HG03175 (cell line): ENCODE results near the gene PDHX.
"Not testable (repeated sequence)": the region's sequence is repeated elsewhere in the genome, so short reads cannot be mapped to it uniquely, and the experiment has no call there.

ENCODE experiments used
- ATAC-seq: cut with Tn5 transposase; IDR thresholded peaks from one replicate; pipeline ENCODE4 v1.9.1; 2021; ENCODE audit warnings: mild to moderate bottlenecking, moderate library complexity; ENCODE audit not compliant: unreplicated experiment

PDHX gene

DNA sequence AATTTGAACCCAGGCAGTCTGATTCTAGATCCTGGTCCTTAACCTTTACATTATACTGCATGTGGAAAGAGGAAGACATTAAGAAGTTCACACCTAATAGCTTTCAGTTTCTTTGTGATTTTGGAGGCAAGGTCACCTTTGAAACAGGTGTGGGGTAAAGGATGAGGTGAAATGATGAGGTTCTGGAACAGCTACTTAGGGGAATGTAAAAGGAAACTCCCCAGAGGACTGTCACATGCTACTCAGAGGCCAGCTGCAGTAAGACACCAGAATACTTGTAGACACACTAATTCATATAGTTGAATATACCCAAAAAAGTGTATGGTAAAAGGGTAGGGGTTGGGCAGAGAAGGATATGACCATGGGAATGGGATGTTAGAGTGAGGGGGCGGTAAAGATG is 5.6 kb upstream of the PDHX start:
- peak; percentile 60 for ATAC-seq

DNA sequence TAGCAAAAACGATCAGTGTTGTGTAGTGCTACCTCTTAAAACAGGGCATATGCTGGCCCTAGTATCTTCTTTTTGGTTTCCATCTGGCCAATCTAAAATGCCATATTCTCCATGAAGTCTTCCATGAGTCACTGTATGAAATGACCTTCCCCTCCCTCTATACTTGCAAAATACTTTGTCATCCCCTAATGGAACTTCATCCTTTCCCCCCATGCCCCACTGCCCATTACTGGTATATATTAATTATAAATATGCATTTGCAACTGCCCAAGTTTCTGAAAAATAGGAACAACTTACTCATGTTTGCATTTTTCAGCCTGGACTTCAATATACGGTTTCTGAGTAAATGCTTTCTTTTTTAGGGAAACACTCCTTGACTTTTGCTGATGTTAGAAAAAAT is 4.7 kb upstream of the PDHX start:
- no peak for ATAC-seq

GRCh38 chr11:34913556-34913955 is 2.9 kb upstream of the PDHX start:
- ATAC-seq: not testable (repeated sequence)

GRCh38 chr11:34915136-34916014 is 1.0 kb upstream of the PDHX start:
- ATAC-seq: peak; percentile 1

GRCh38 chr11:34916843-34917770 is 689 bp downstream of the PDHX start:
- peak; percentile 28 for ATAC-seq

- ATAC-seq: no peak
These were observed 4.7 kb downstream of the PDHX start for GRCh38 chr11:34921156-34921555.

DNA sequence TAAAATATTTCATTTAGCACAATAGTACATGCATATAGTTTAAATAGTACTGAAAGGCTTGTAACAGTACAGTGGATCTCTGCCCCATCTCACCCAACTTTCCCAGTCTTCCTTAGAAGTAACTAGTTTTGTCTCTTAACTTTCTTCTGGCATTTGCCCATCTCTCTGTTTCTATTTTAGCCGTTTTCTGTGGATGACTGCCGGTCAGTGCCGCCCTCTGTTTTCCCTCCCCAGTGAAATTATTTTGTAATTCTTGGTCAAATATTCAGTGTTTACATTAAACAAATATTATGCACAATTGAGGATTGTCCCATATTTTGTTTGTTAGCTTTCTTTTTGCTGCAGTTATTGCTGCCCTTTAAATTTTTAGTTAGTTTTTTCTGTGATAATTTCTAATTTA is 8.3 kb downstream of the PDHX start:
- no peak for ATAC-seq

DNA sequence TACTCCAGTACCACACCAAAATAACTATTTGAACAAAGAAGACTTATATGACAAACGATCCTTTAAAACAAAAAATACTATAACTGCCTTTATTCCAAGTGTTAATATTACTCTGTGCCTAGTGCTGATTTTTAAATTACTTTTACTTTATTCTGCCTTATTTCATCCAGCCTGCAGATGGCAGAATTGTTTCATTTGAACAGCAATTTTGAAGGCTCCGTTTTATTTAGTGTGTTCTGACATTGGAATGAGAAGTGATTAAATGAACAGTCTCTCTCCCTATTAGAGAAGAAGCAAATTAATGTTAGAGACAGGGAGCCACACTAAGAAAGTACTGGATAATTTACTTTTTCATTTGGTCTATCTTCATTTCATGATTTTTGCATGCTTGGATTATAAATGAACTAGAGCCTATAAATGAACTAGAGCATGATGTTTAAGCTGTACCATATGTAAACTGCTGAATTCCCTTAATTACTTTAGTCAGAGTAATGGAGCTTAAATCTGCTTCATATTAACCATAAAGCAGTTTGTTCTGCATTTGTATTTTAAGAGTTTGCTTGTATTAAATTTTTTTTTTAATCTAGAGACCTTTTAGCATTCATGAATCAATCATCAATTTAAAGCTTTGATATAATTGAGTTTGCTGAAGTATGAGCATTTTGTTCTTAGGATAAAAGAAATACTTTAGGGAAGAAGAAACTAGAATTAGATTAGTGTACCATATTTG is 9.8 kb downstream of the PDHX start:
- no peak for ATAC-seq

DNA sequence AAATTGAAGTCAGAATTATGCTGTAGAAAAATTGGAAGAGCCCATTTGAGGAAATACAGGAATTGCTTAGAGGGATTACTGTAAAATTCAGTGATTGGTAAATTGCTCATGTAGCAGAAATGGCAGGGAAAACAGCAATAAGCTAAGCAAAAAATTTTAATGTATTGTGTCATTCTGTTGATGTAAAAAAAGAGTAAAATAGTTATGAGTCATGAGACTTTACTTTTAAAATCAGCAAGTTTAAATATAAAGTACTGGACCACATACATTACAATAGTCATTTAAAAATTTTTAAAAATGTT is 10.4 kb downstream of the PDHX start:
- no peak for ATAC-seq

DNA sequence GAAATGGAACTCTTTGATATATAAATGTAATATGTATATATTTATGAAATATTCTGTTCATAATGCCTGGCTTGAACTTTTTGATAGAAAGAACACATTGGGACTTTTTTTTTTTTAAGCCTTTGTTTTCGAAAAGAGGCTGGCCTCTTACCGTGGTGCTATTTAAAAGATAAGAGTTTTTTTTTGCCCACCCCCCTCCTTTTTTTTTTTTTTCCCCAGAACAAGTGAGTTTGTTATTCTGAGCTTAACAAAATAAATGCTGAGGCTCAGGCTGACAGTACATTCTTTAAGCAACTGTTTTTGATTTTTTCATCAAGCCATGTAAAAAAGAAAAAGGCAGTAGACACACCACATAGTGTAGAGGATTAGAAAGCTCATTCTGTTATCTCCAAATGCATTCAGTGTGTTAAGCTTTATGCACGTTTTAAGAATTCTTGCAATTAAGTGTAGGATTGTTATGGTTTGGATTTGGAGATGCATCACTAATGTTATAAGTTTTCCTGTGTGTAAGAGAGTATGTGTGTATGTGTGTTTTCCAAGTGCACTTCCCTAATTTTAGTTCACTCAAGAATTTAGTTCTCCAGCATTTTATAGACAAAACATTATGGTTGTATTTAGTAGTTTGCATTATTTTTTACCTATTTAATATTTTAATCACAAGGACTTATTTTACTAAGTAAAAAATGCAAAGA is 12.0 kb downstream of the PDHX start:
- no peak for ATAC-seq

GRCh38 chr11:34928960-34929680 is 12.7 kb downstream of the PDHX start:
- no peak for ATAC-seq

DNA sequence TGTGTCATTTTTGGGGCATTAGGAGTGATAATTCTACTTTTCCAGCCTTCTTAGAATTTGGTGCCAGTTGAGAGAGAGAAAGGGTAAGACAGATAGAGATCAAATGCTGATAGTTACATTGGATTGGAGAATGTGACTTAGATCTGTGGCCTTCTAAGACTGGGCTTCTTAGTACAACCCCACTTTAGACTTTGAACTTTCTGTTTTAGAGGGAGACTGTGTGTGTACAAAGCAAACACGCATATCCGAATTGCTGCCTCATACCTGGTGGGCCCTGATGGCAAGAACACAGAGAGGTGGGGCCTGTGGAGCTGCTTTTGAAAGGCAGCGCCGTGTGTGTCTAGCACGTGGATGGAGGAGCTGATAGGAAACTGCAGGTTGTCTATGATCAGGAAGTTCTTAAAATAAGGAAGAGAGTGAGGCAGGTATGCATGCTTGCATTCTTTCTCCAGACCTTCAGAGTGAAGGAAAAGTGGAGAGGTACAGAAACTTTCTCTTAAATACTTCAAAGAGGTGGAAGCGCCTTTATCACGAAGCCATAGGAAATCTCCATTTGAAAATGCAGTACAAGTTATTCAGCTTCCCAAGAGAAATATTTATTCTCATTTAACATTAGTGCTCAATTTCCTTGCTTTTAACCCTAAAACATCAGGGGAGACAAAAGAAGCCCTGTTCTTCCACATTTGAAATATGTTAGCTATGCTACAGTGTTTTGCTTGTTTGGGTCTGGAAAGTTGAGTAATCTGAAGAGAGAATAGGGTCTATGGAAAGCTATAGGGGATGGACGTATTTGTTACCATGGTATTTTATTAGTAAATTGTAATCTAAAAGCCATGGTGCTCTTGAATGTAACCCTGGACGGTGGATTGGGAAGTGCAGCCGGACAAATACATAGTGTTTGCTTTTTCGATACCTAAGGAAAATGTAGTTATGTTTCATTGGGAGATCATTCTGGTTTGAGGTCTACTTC is 13.7 kb downstream of the PDHX start:
- no peak for ATAC-seq

DNA sequence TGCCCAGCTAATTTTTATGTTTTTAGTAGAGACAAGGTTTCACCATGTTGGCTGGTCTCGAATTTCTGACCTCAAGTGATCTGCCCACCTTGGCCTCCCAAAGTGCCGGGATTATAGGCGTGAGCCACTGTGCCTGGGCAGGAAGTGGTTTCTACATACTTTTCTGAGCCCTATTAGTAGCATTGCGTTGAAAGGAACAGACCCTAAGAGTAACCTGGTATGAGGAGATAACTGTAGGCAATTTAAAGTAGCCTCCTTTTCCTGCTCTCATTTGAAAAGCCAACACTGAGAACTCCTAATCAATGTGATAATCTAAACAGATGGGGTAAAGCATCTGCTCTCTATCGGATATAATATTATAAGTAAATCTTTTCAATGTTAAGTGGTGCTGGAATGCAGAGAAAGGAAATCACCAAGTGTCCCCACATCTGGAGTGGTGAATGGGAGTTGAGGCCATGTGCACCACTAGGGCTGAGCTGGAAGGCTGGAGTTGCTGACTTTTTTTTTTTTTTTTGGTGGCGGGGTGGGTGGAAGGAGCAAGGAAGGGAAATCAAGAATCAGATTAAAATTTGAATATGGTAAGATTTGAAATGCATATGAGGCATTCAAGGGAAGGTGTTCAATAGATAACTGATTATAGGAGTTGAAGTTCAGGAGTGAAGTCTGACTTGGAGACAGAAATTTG is 20.7 kb downstream of the PDHX start:
- no peak for ATAC-seq

- ATAC-seq: no peak
These were observed 22.2 kb downstream of the PDHX start for GRCh38 chr11:34938611-34939010.

DNA sequence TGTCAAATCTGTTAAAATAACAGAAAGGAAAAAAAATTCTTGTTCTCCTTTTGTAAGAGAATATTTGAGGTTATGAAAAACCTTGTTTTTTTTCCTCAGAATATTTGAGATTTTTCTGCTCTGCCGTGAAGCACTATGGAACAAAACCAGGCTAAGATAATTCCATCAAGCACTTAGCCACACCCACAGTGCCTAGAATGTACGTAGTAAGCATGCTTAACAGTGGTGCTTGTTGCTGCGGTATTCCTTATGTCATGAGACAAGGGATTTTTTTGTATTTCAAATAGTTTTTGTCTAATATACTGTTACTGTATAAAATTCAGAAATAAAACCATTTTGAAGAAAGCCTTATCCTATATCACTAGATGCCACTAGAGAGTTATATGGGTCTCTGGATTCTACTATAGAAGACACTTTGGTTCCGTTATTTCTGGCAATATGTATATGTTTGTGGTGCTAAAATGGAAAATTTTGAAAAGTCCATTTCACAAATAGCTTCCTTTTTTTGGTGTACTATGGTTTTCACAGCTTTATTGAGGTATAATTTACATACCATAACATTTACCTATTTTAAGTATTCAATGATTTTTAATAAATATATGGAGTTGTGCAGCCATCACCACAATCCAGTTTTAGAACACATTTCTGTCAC is 23.7 kb downstream of the PDHX start:
- no peak for ATAC-seq

DNA sequence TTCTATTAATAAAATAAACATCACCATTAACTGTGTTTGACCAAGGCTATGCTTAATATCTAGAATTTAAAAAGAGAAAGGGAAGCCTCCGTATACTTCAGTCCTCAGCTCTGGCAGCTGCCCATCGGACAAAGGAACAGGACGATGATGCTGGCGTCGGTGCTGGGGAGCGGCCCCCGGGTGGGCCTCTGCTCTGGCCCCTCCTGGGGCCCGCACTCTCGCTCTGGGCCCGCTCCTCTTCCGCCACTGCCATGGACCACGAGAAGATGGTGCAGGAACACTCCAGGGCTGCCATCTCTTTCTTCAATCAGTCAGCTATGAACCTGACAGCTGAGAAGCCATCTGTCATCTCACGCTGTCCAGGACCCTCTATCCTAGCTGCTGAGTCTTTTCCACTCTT is 25.3 kb downstream of the PDHX start:
- no peak for ATAC-seq

DNA sequence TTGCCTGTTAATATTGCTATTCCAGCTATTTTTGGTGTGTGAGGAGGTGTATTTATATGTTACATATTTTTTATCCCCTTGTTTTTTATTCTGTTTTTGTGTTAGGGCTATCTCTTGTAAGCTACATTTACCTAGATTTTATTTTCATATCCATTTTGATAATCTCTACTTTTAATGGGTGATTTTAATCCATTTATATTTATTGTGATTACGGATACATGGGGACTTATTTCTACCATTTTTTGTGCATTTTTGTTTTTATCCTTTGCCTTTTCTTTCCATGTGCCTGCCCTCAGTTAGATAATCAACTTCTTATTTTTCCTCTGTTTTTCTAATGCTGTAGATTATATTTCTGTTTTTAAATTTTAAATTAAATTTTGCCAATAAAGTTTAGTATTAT is 28.3 kb downstream of the PDHX start:
- no peak for ATAC-seq

DNA sequence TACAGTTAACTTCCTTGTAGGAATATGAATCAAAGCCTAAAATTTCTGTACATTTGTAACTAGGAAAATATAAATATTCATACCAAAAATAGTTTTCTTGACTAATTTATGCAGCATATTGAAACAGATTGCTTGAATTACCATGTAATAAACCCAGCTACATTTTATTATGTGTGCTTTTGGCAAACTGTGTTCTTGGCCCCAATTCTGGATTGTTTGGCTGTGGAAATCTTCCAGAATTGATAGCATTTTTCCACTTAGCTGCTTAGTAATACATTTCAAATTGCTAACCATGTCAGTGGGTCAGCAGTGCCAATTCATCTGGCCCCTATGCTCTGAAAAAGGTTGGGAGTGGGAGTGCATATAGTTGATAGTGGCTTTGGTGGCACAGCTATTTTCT is 32.3 kb downstream of the PDHX start:
- no peak for ATAC-seq
